ENCODE results near the gene STAMBPL1.
"Not testable (repeated sequence)": the region's sequence is repeated elsewhere in the genome, so short reads cannot be mapped to it uniquely, and the experiment has no call there.

The STAMBPL1 gene

GRCh38 chr10:88858491-88858890 is 21.6 kb upstream of the STAMBPL1 start:
- DNase-seq, result no peak

- no peak for DNase-seq
Measured at GRCh38 chr10:88861036-88861435, 19.0 kb upstream of the STAMBPL1 start.

DNA sequence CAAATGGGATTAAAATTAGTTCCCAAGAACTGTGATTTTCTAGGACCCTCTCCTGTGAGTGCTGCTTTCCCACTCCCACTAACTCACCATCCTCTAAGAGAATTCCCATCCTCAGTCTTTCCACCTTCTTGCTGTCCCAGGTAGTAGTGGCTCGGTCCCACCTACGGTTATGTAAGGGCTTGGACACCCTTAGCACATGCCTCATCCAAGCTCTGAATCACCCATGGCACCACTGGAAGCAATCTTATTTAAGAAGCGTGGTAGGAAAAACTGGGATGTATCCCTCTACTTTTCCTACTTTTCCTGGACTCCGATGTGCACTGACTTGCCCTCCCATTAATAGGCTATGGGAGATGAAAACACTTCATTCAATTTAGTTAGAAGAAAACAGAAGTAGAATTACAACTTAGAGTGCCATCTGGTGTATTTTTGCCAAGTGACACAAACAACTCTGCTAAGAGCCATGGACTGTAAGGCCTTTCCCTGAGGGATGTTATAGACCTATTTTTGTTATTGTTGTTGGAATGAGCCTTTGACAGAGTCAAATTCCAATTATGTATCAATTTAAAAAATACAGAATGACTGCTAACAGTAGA is 14.7 kb upstream of the STAMBPL1 start:
- no peak for DNase-seq

DNA sequence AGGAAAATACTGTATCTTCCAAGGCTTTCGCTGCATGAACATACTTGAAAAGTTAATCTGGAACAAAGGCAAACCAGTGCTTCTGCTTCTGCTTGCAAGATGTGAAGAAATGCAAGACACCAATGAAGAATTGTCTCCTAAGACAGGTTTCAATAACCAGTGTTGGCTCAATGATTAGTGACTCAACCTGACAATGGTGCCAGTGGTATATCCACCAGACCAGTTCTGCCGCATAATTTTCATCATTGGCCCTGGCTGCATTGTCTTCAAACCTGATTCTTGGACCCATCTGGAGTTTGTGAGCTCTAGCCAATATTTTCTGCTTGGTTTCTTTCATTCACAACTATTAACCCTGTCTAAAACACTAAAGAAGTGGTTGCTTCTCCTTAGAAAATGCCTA is 13.6 kb upstream of the STAMBPL1 start:
- no peak for DNase-seq

DNA sequence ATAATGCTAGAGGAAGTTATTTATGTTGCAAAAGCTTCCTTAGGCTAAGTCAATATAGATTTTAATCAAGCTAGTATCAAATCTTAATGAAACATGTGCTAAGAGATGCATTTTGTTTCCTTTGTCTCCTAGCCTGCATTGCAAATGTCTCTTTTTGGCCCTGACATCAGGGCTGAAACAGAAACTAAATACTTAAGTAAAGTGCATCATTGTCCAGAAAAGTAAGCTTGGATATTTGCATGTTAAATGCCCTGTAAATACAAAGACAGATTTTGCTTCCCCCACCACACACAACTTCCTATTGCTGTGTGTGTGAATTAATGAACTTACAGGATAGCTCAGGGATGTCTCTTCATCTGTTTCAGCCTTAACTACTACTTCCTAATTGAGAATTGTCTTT is 10.0 kb upstream of the STAMBPL1 start:
- no peak for DNase-seq

GRCh38 chr10:88873757-88874156 is 6.3 kb upstream of the STAMBPL1 start:
- DNase-seq, result no peak

DNA sequence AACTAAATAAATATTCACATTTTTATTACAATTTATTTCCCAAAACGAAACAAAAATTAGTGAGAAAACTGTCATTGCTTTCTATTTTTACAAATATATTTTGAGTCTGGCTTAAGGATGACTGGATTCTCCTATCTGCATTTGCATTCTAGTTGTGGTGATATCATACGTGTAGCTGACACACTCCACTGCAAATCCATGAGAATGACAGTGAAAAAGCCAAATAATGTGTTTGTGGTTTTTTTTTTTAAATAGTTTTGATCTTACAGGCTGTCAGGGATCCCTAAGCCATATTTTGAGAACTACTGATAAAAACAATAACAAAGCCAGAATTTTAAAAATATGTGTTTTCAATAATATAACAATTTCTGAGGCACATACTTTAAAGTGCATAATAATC is 5.8 kb upstream of the STAMBPL1 start:
- DNase-seq, result no peak

GRCh38 chr10:88875081-88875480 is 5.0 kb upstream of the STAMBPL1 start:
- DNase-seq, result no peak

GRCh38 chr10:88877298-88877697 is 2.7 kb upstream of the STAMBPL1 start:
- no peak for DNase-seq

GRCh38 chr10:88880282-88881076 is 434 bp downstream of the STAMBPL1 start:
- DNase-seq, result peak; percentile 91

DNA sequence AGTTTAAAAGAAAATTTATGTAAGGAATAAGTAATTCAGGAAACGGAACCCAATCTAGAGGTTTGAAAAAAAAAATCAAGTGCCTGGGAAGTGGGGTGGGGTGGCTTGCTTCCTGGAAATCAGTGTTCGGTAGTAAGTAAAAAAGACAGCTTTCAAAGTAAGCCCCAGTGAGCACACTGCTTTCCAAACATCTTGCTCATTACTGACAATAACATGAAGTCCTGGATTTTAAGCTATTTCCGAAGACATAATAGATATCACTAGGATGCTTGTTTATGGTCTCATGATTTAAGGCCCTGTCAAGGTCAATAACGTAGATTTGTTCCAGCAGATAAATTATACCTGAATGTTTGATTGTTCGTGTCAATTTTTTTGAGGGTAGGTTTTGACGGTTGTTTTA is 1.3 kb downstream of the STAMBPL1 start:
- no peak for DNase-seq

GRCh38 chr10:88881922-88882645 is 2.0 kb downstream of the STAMBPL1 start:
- peak; percentile 14 for DNase-seq

DNA sequence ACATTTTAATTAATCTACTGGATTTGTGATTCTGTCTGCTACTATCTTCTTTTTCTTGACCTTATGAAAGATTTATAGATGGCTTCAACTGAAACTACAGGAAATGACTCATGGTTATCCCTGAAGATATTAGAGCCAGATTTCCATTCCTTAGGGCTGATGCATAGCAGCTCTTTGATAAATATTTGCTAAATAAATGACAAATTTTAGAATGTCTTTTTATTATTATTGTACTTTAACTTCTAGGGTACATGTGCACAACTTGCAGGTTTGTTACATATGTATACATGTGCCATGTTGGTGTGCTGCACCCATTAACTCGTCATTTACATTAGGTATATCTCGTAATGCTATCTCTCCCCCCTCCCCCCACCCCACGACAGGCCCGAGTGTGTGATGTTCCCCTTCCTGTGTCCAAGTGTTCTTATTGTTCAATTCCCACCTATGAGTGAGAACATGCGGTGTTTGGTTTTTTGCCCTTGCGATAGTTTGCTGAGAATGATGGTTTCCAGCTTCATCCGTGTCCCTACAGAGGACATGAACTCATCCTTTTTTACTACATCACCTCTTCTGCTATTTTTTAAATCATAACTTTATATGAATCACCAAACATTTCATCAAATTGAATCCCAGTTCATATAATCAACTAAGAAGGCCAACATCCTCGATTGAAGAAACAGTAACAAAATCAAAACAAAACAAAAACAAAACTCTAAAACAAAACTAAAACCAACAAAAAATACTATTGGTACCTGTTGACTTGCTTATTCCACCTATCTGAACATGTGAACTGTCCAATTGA is 2.8 kb downstream of the STAMBPL1 start:
- not testable (repeated sequence) for DNase-seq

- no peak for DNase-seq
Measured at GRCh38 chr10:88883448-88883809, 3.4 kb downstream of the STAMBPL1 start.

GRCh38 chr10:88886557-88886956 is 6.5 kb downstream of the STAMBPL1 start:
- no peak for DNase-seq

DNA sequence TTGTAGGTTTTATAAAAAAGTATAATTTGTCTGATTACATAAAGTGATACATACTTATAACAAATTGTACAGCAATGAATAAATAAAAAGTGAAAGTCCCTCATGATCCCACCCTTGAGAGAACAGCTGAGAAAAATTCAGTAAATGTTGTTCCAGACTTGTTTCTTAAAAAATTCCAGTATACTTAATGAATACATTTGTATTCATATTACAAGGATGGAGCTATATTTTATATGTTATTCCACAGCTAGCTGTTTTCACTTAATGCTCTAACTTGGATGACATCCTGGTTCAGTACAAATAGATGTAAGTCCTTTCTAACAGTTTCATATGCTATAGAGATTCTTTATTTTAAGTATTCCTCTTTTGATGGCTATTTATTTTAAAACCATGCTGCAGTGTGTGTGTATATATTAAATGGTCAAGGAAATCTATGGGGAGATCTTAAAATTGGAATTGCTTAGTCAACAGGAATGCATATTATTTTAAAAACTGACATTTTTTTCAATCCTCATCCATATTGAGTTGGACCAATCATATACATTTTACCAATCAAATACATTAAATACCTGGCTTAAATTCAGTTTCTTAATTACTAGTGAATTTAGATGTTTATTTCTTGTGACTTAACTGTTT is 8.9 kb downstream of the STAMBPL1 start:
- no peak for DNase-seq

GRCh38 chr10:88889559-88890337 is 9.7 kb downstream of the STAMBPL1 start:
- no peak for DNase-seq

- no peak for DNase-seq
Measured at GRCh38 chr10:88890681-88891381, 10.8 kb downstream of the STAMBPL1 start.

DNA sequence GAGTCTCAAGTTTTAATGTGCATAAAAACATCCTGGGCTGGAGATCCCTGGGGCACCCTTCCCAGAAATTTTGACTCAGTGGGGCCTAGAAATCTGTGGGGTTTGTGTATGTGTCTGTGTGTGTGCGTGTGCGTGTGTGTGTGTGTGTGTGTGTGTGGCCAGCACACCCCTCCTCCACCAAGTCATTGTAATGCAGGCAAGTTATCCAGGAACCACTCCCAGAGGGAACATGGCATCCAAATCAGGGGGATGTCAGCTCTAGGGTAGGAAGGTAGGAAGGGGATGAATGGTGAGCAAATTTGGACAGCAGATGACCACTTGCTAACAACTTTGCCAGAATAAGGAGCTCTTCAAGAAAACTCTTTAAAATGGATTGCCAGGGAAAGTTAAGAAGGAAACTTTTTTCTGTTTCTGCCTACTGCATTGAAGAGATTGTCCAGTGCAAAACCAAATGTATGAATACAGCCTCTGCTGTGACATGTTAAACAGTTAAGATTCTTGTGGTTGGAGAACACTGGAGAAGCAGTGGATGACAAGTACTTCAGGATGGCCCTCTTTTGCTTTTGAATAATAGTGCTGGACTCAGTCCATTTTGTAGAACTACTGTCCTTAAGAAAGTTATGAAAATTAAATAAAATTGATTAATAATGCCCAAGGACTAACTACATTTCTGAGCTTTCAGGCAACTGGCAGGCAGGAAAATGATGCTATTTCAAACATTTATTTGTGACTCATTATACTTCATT is 12.3 kb downstream of the STAMBPL1 start:
- DNase-seq, result no peak

GRCh38 chr10:88893611-88894010 is 13.6 kb downstream of the STAMBPL1 start:
- no peak for DNase-seq
